T-cell (primary cell): ENCODE data around the gene RASA4B. TPM values are rescaled to one million over a fixed set of nuclear protein-coding genes. Genes with fewer than 3 reads are reported as not detected.

Experiments used
- ATAC-seq, 4 experiments: fragments of 200-7000 bp in 3 of 4; fragments of 150-1000 bp in 1 of 4; cut with Tn5 transposase; replicated peaks in 1 of 4; 1 replicate in 3 of 4; 2 replicates in 1 of 4; pipeline ENCODE4 v1.10.0; 2021; ENCODE audit warnings: moderate library complexity in 3 of 4, mild to moderate bottlenecking in 2 of 4, moderate number of reproducible peaks in 1 of 4
- CTCF ChIA-PET, 2 donors: fragments of 300-600 bp; sonication (Branson Sonifier 250); formaldehyde crosslinking; loops; one replicate each; lab custom pipeline; 2022; ENCODE audit warnings: antibody characterized with exemption in 2 of 2; lab: Charles Lee
- POLR2A ChIA-PET, 2 donors: fragments of 300-600 bp; sonication (Branson Sonifier 250); formaldehyde crosslinking; loops; one replicate each; lab custom pipeline; 2022; ENCODE audit warnings: antibody characterized with exemption in 2 of 2; lab: Charles Lee
- DNase-seq, 35 experiments: peaks; one replicate each; pipeline versions ENCODE4 v3.0.0 to v3.0.0-alpha.2; 2013 to 2023
- H3K27ac ChIP-seq: one replicate; pipeline ENCODE4 v1.5.1; 2013; ENCODE audit warnings: low read length
- H3K27me3 ChIP-seq, 2 experiments: replicated peaks in 1 of 2; 1 replicate in 1 of 2; 2 replicates in 1 of 2; pipeline versions ENCODE4 v1.6.1 to v1.7.0; 2013; ENCODE audit warnings: low read length in 1 of 2, mixed read lengths in 1 of 2; ENCODE audit not compliant: control insufficient read depth in 2 of 2, insufficient read depth in 2 of 2; ENCODE audit errors: extremely low read depth in 1 of 2
- H3K36me3 ChIP-seq, 2 donors: 1 replicate in 1 of 2; 2 replicates in 1 of 2; pipeline versions ENCODE4 v1.6.1 to v1.7.0; 2013; ENCODE audit warnings: low read length in 1 of 2; ENCODE audit not compliant: control insufficient read depth in 2 of 2, insufficient read depth in 1 of 2; ENCODE audit errors: extremely low read depth in 1 of 2
- H3K4me1 ChIP-seq, 2 experiments: 1 replicate in 1 of 2; 2 replicates in 1 of 2; pipeline versions ENCODE4 v1.6.1 to v1.7.0; 2013; ENCODE audit warnings: low read length in 2 of 2, mixed read lengths in 1 of 2; ENCODE audit not compliant: insufficient read depth in 2 of 2, control insufficient read depth in 1 of 2; ENCODE audit errors: extremely low read depth in 1 of 2
- H3K4me3 ChIP-seq, 2 donors: 1 replicate in 1 of 2; 2 replicates in 1 of 2; pipeline versions ENCODE4 v1.5.1 to v1.7.0; 2013; ENCODE audit warnings: mild to moderate bottlenecking in 2 of 2, low read length in 1 of 2, moderate library complexity in 1 of 2; ENCODE audit not compliant: control insufficient read depth in 1 of 2; ENCODE audit errors: extremely low read depth in 1 of 2
- H3K9me3 ChIP-seq: 2 replicates; pipeline ENCODE4 v1.7.0; 2013
- H3K27ac Mint-ChIP-seq, 2 donors: one replicate each; pipeline ENCODE4 v1.8.0; 2020 to 2021; ENCODE audit warnings: mild to moderate bottlenecking in 2 of 2, mixed read lengths in 2 of 2
- H3K27me3 Mint-ChIP-seq, 2 donors: one replicate each; pipeline ENCODE4 v1.8.0; 2021 to 2022; ENCODE audit warnings: mixed read lengths in 2 of 2
- H3K36me3 Mint-ChIP-seq: one replicate; pipeline ENCODE4 v1.8.0; 2021; ENCODE audit warnings: mixed read lengths
- H3K4me1 Mint-ChIP-seq, 3 donors: one replicate each; pipeline ENCODE4 v1.8.0; 2020 to 2022; ENCODE audit warnings: mixed read lengths in 3 of 3, mild to moderate bottlenecking in 1 of 3
- H3K4me3 Mint-ChIP-seq, 3 donors: one replicate each; pipeline ENCODE4 v1.8.0; 2020 to 2022; ENCODE audit warnings: mild to moderate bottlenecking in 3 of 3, mixed read lengths in 3 of 3, moderate library complexity in 3 of 3
- H3K9me3 Mint-ChIP-seq, 3 donors: one replicate each; pipeline ENCODE4 v1.8.0; 2020 to 2022; ENCODE audit warnings: mixed read lengths in 3 of 3
- WGBS: methylation state at CpG from one replicate; pipeline ENCODE4 v1.1.5; 2013; ENCODE audit warnings: missing lambda C conversion rate; ENCODE audit not compliant: insufficient coverage; 5-methylcytosine and 5-hydroxymethylcytosine counted together
- total RNA-seq, 35 experiments: library from RNA in 6 of 35; stranded (reverse) in 6 of 35; fragments of 120-200 nt in 1 of 35; gene quantifications; one replicate each; pipeline versions ENCODE4 v1.2.1 to v1.2.4 and lab custom pipeline; 2013 to 2026

RASA4B gene
- total RNA-seq, 5 donors from 2014 or later (not counting 1 experiment from before 2014, with no cell fraction given), result 18.3 to 57.0 (median 43.0) TPM

DNA sequence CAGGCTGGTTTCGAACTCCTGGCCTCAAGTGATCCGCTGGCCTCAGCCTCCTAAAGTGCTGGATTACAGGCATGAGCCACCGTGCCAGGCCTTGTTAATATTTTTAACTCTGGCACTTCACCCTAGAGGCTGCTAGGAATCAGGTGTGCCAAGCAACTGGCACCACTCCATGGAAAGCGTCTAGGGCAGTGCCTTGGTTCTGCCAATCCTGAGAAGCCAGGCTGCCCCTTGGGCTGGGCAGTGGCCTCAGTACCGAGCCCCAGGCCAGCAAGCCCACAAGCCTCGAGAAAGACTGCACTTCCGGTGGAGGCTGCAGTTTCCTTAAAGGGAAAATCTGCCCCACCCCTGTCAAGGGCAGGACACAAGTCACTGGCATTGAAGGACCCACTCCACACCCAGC lies 64.3 kb downstream of the RASA4B start:
- no peak overlapping the region for H3K4me3 ChIP-seq
- Mint-ChIP-seq H3K9me3 (no peaks in the 10 kb centered on the region), H3K36me3 (peaks cover 5% of the 10 kb centered on the region), H3K4me3 (no peak overlapping the region), H3K27me3 (no peaks in the 10 kb centered on the region), H3K27ac (no peak overlapping the region), H3K4me1 (peaks cover 0 to 4% (median 0%) of the 10 kb centered on the region in 3 donors)
- H3K27ac ChIP-seq, result no peak overlapping the region
- H3K27me3 ChIP-seq, result no peaks in the 10 kb centered on the region
- ATAC-seq, result no peak
- ChIA-PET POLR2A (no interaction called here), CTCF (no interaction called here)
- no peak for DNase-seq
- peaks cover 0 to 3% of the 10 kb centered on the region in 2 experiments for H3K4me1 ChIP-seq
- no peaks in the 10 kb centered on the region for H3K9me3 ChIP-seq
- H3K36me3 ChIP-seq, result peaks cover 17 to 21% of the 10 kb centered on the region in 2 donors
- 90% methylated on average over 7 of the region's 7 CpGs for WGBS

DNA sequence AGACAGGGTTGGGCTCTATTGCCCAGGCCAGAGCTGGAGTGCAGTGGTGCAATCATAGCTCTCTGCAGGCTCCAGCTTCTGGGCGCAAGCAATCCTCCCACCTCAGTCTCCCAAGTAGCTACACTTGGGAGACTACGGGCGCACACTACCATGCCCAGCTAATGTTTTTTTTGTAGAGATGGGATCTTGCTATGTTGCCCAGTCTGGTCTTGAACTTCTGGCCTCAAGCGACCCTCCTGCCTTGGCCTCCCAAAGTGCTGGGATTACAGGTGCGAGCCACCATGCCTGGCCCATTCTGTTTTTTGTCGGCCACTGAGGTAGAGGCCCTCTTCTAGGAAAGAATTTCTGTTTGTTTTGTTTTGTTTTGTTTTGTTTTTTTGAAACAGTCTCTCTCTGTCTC lies 65.1 kb downstream of the RASA4B start:
- Mint-ChIP-seq H3K9me3 (no peaks in the 10 kb centered on the region), H3K27ac (no peak overlapping the region), H3K36me3 (peaks cover 5% of the 10 kb centered on the region), H3K27me3 (no peaks in the 10 kb centered on the region), H3K4me1 (peaks cover 0 to 4% (median 0%) of the 10 kb centered on the region in 3 donors), H3K4me3 (no peak overlapping the region)
- DNase-seq, result no peak
- peaks cover 0 to 3% of the 10 kb centered on the region in 2 experiments for H3K4me1 ChIP-seq
- no peak overlapping the region for H3K27ac ChIP-seq
- H3K4me3 ChIP-seq, result no peak overlapping the region
- WGBS, result 96% methylated on average over 4 of the region's 6 CpGs
- H3K36me3 ChIP-seq, result peaks cover 17 to 19% of the 10 kb centered on the region in 2 donors
- no peaks in the 10 kb centered on the region for H3K27me3 ChIP-seq
- ChIA-PET CTCF (interaction anchor here (0.7 kb wide), 3 partner anchors 37 to 1291 kb away, joined by 3 to 4 read pairs (median 4); no protein-coding TSS in a partner anchor), POLR2A (interaction anchor here in 1 of 2 donors (0.6 kb wide), 1 partner anchor 64 kb away, joined by 4 read pairs; no protein-coding TSS in a partner anchor)
- H3K9me3 ChIP-seq, result no peaks in the 10 kb centered on the region
- ATAC-seq, result no peak

DNA sequence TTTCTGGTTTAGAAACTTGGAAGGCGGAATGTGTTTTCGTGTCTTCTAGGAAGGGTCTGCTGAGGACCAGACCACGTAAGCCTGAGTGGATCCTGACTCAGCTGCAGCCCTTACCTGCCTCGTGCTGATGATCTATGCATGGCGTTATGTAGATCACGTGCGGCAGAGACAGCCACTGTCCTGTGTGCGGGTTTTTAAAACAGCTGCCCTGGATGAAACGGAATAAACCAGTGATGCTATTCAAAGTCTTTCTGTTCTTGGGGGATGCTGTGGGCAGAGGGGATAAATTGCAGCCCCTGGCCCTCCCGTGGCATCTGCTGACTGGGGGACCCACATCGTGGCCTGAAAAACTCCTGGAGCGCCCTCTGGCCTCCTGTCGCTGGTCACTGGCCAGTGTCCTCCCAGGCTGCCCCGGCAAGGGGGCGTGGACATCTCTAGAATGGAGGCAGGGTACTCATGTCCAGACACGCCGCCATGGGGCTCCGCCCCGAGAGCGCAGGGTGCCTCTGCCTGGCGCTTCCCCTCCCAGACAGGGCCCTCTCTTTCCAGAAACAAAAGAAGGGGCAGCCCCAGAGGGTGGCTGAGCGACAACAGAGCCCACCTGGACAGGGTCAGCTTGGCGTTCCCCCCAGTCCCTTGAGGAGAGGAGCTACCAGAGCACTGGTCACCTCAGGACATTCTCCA lies 66.1 kb downstream of the RASA4B start:
- Mint-ChIP-seq H3K27me3 (no peaks in the 10 kb centered on the region), H3K9me3 (no peaks in the 10 kb centered on the region), H3K27ac (no peak overlapping the region), H3K4me1 (peaks cover 0 to 4% (median 0%) of the 10 kb centered on the region in 3 donors), H3K36me3 (peaks cover 5% of the 10 kb centered on the region), H3K4me3 (no peak overlapping the region)
- H3K27ac ChIP-seq, result no peak overlapping the region
- peaks cover 11 to 22% of the 10 kb centered on the region in 2 donors for H3K36me3 ChIP-seq
- ChIA-PET POLR2A (no interaction called here), CTCF (interaction anchor here (0.5 to 1.0 kb wide), 4 partner anchors 36 to 1290 kb away, joined by 3 to 7 read pairs (median 4); no protein-coding TSS in a partner anchor)
- peaks cover 0 to 3% of the 10 kb centered on the region in 2 experiments for H3K4me1 ChIP-seq
- WGBS, result 95% methylated on average over 20 of the region's 23 CpGs
- no peak overlapping the region for H3K4me3 ChIP-seq
- ATAC-seq, result no peak
- H3K9me3 ChIP-seq, result no peaks in the 10 kb centered on the region
- no peak for DNase-seq
- H3K27me3 ChIP-seq, result no peaks in the 10 kb centered on the region

DNA sequence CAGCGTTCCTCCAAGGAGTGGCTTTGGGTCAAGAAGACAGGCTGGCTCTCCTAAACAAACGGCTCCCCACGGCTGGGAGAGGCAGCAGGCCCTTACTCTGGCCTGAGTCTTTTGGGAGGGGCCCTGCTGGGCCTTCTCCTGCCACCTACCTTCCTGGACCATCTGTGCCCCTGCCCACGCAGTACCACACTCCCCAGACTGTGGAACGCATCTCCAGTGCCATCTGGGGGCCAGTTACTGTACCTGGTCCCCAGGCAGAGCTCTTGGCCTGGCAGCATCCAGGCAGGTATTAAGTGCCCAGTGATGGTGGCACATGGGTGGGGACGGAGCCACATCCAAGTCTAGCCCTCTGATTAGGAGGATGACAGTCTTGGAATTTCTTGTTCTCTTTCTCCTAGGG lies 67.3 kb downstream of the RASA4B start:
- peaks cover 5% of the 10 kb centered on the region for H3K36me3 Mint-ChIP-seq
- ChIA-PET POLR2A (no interaction called here), CTCF (interaction anchor here (0.5 to 1.9 kb wide), 11 partner anchors 13 to 53 kb away, joined by 3 to 13 read pairs (median 4); no protein-coding TSS in a partner anchor)
- no peak overlapping the region for H3K27ac Mint-ChIP-seq
- peaks cover 0 to 3% of the 10 kb centered on the region in 2 experiments for H3K4me1 ChIP-seq
- peaks cover 8 to 18% of the 10 kb centered on the region in 2 donors for H3K36me3 ChIP-seq
- no peak overlapping the region for H3K4me3 Mint-ChIP-seq
- H3K9me3 Mint-ChIP-seq, result no peaks in the 10 kb centered on the region
- WGBS, result 73% methylated on average over 6 of the region's 6 CpGs
- H3K27me3 ChIP-seq, result no peaks in the 10 kb centered on the region
- no peaks in the 10 kb centered on the region for H3K27me3 Mint-ChIP-seq
- ATAC-seq, result peak; percentile 86 to 98 (median 89)
- peaks cover 0 to 4% (median 3%) of the 10 kb centered on the region in 3 donors for H3K4me1 Mint-ChIP-seq
- H3K9me3 ChIP-seq, result no peaks in the 10 kb centered on the region
- no peak overlapping the region for H3K4me3 ChIP-seq
- H3K27ac ChIP-seq, result no peak overlapping the region
- DNase-seq, result peak in 34 of 35 experiments; percentile 20 to 71 (median 48)

DNA sequence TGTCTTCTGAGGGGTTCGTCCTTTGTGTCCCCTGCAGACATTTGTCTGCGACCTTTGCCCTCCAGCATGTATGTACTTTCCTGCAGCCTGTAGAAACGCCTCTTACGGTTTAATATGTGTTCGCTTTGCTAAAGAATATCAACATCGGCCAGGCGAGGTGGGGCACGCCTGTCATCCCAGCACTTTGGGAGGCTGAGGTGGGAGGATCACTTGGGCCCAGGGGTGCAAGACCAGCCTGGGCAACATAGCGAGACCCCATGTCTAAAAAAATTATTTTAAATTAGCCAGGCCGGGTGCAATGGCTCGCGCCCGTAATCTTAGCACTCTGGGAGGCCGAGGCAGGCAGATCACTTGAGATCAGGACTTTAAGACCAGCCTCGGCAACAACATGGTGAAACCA lies 68.4 kb downstream of the RASA4B start:
- H3K9me3 ChIP-seq, result no peaks in the 10 kb centered on the region
- Mint-ChIP-seq H3K27me3 (no peaks in the 10 kb centered on the region), H3K4me3 (no peak overlapping the region), H3K4me1 (peaks cover 0 to 4% (median 3%) of the 10 kb centered on the region in 3 donors), H3K36me3 (peaks cover 10% of the 10 kb centered on the region), H3K9me3 (no peaks in the 10 kb centered on the region), H3K27ac (no peak overlapping the region)
- H3K36me3 ChIP-seq, result peaks cover 11 to 21% of the 10 kb centered on the region in 2 donors
- WGBS, result 97% methylated on average over 15 of the region's 15 CpGs
- H3K27ac ChIP-seq, result no peak overlapping the region
- H3K27me3 ChIP-seq, result no peaks in the 10 kb centered on the region
- CTCF ChIA-PET, result interaction anchor here (1.3 to 1.9 kb wide), 3 partner anchors 30 to 45 kb away, joined by 3 to 13 read pairs (median 9); no protein-coding TSS in a partner anchor
- ATAC-seq, result no peak
- H3K4me3 ChIP-seq, result no peak overlapping the region
- no peak for DNase-seq
- H3K4me1 ChIP-seq, result peaks cover 0 to 3% of the 10 kb centered on the region in 2 experiments
- POLR2A ChIA-PET, result interaction anchor here in 1 of 2 donors (0.7 kb wide), 1 partner anchor 12 kb away, joined by 3 read pairs; no protein-coding TSS in a partner anchor

DNA sequence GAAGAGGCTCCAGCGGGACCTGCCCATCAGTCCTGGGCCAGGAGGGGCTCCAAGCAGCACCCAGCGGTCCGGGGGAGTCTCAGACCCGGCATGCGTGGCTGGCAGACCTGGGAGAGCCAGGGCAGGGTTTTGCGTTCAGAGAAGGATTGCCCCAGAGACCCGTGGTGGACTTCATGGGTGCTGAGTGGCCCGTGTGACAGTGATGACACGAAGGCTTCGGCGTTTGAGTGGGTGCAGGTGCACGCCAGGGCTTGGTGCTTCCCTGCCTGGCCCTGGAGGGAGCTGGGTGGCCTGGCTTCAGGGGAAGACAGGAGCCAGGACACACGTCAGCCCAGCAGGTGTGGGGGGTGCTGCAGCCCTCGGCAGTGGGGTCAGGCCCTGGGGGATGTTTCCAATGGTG lies 70.3 kb downstream of the RASA4B start:
- CTCF ChIA-PET, result no interaction called here
- 95% methylated on average over 13 of the region's 14 CpGs for WGBS
- no peak for ATAC-seq

More for the DNA sequence above, 70.3 kb downstream of the RASA4B start:
- no peak overlapping the region for H3K27ac Mint-ChIP-seq
- no peaks in the 10 kb centered on the region for H3K27me3 Mint-ChIP-seq
- peaks cover 11 to 21% of the 10 kb centered on the region in 2 donors for H3K36me3 ChIP-seq
- H3K27ac ChIP-seq, result no peak overlapping the region
- peaks cover 10% of the 10 kb centered on the region for H3K36me3 Mint-ChIP-seq
- no peaks in the 10 kb centered on the region for H3K9me3 ChIP-seq
- DNase-seq, result no peak
- H3K4me3 Mint-ChIP-seq, result no peak overlapping the region
- no peak overlapping the region for H3K4me3 ChIP-seq
- no peaks in the 10 kb centered on the region for H3K9me3 Mint-ChIP-seq
- POLR2A ChIA-PET, result no interaction called here
- peaks cover 0 to 4% (median 3%) of the 10 kb centered on the region in 3 donors for H3K4me1 Mint-ChIP-seq
- H3K4me1 ChIP-seq, result peaks cover 0 to 3% of the 10 kb centered on the region in 2 experiments
- no peaks in the 10 kb centered on the region for H3K27me3 ChIP-seq
